HEK293 (cell line): ENCODE measurements around the gene VEGFB.

Source experiments
- BCL11A ChIP-seq: fragments of 450-650 bp; formaldehyde crosslinking; IDR thresholded peaks from 2 replicates; pipeline ENCODE4 v1.5.1; 2016; ENCODE audit warnings: low read depth, missing biosample characterization, missing genetic modification characterization
- CTCF ChIP-seq: fragments of 450-650 bp; formaldehyde crosslinking; IDR thresholded peaks from 2 replicates; pipeline ENCODE4 v1.5.1; 2016; ENCODE audit warnings: missing biosample characterization, missing genetic modification characterization
- REST ChIP-seq: fragments of 450-650 bp; formaldehyde crosslinking; IDR thresholded peaks from 2 replicates; pipeline ENCODE4 v1.5.1; 2016; ENCODE audit warnings: missing biosample characterization, missing genetic modification characterization
- ZBTB17 ChIP-seq: fragments of 450-650 bp; formaldehyde crosslinking; IDR thresholded peaks from 2 replicates; pipeline ENCODE4 v1.5.1; 2016; ENCODE audit warnings: missing biosample characterization, missing genetic modification characterization
- ZNF24 ChIP-seq: fragments of 450-650 bp; formaldehyde crosslinking; IDR thresholded peaks from 2 replicates; pipeline ENCODE4 v1.5.1; 2016; ENCODE audit warnings: missing biosample characterization, missing genetic modification characterization
- ZNF292 ChIP-seq: fragments of 450-650 bp; formaldehyde crosslinking; IDR thresholded peaks from 2 replicates; pipeline ENCODE4 v1.5.1; 2016; ENCODE audit warnings: low read depth, missing biosample characterization, missing genetic modification characterization, borderline replicate concordance
- ZNF510 ChIP-seq: fragments of 450-650 bp; formaldehyde crosslinking; IDR thresholded peaks from 2 replicates; pipeline ENCODE4 v1.5.1; 2018; ENCODE audit warnings: mild to moderate bottlenecking, missing genetic modification characterization, missing biosample characterization; ENCODE audit not compliant: insufficient replicate concordance
- ZNF513 ChIP-seq: fragments of 450-650 bp; IDR thresholded peaks from 2 replicates; pipeline ENCODE4 v1.5.1; 2018; ENCODE audit warnings: missing biosample characterization, missing genetic modification characterization
- ZNF514 ChIP-seq: fragments of 450-650 bp; formaldehyde crosslinking; IDR thresholded peaks from 2 replicates; pipeline ENCODE4 v1.5.1; 2016; ENCODE audit warnings: missing biosample characterization, missing genetic modification characterization
- TF ChIP-seq, protein P1 (sequence below): fragments of 450-650 bp; formaldehyde crosslinking; IDR thresholded peaks from 2 replicates; pipeline ENCODE4 v1.5.1; 2016; ENCODE audit warnings: missing biosample characterization, missing genetic modification characterization
- TF ChIP-seq, protein P2 (sequence below): fragments of 450-650 bp; IDR thresholded peaks from 2 replicates; pipeline ENCODE4 v1.5.1; 2018; ENCODE audit warnings: missing biosample characterization, mild to moderate bottlenecking, missing genetic modification characterization
- TF ChIP-seq, protein P3 (sequence below): fragments of 450-650 bp; formaldehyde crosslinking; IDR thresholded peaks from 2 replicates; pipeline ENCODE4 v1.5.1; 2016; ENCODE audit warnings: missing biosample characterization, missing genetic modification characterization, low read depth

GRCh38 chr11:64251016-64251752 is 16.8 kb downstream of the VEGFB start, which contains the start of gene PLCB3:
- TF ChIP-seq CTCF (peak; percentile 94), ZNF510 (tag by site-specific recombination) (no peak), ZNF513 (tag by site-specific recombination) (no peak), ZNF24 (peak; percentile 18; the same call in 1 of the 2 replicates), REST (tag by site-specific recombination) (0 out of 2 replicates have a peak, but pooled peaks have one; percentile 12), BCL11A (tag by site-specific recombination) (no peak), ZNF292 (tag by site-specific recombination) (no peak), ZBTB17 (tag by site-specific recombination) (no peak), ZNF514 (tag by site-specific recombination) (no peak)
- TF ChIP-seq, protein P1, sequence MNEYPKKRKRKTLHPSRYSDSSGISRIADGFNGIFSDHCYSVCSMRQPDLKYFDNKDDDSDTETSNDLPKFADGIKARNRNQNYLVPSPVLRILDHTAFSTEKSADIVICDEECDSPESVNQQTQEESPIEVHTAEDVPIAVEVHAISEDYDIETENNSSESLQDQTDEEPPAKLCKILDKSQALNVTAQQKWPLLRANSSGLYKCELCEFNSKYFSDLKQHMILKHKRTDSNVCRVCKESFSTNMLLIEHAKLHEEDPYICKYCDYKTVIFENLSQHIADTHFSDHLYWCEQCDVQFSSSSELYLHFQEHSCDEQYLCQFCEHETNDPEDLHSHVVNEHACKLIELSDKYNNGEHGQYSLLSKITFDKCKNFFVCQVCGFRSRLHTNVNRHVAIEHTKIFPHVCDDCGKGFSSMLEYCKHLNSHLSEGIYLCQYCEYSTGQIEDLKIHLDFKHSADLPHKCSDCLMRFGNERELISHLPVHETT (tag by site-specific recombination): no peak
- TF ChIP-seq, protein P2, sequence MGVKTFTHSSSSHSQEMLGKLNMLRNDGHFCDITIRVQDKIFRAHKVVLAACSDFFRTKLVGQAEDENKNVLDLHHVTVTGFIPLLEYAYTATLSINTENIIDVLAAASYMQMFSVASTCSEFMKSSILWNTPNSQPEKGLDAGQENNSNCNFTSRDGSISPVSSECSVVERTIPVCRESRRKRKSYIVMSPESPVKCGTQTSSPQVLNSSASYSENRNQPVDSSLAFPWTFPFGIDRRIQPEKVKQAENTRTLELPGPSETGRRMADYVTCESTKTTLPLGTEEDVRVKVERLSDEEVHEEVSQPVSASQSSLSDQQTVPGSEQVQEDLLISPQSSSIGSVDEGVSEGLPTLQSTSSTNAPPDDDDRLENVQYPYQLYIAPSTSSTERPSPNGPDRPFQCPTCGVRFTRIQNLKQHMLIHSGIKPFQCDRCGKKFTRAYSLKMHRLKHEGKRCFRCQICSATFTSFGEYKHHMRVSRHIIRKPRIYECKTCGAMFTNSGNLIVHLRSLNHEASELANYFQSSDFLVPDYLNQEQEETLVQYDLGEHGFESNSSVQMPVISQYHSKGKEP: no peak
- TF ChIP-seq, protein P3, sequence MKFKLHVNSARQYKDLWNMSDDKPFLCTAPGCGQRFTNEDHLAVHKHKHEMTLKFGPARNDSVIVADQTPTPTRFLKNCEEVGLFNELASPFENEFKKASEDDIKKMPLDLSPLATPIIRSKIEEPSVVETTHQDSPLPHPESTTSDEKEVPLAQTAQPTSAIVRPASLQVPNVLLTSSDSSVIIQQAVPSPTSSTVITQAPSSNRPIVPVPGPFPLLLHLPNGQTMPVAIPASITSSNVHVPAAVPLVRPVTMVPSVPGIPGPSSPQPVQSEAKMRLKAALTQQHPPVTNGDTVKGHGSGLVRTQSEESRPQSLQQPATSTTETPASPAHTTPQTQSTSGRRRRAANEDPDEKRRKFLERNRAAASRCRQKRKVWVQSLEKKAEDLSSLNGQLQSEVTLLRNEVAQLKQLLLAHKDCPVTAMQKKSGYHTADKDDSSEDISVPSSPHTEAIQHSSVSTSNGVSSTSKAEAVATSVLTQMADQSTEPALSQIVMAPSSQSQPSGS (tag by site-specific recombination): no peak
